ENCODE results near the gene STPG2. TPM values are rescaled to one million over a fixed set of nuclear protein-coding genes. Genes with fewer than 3 reads are reported as not detected.

Gene STPG2
- total and polyA plus RNA-seq, 4 donors: 0.10 to 0.65 (median 0.33) TPM; not detected in 1

DNA sequence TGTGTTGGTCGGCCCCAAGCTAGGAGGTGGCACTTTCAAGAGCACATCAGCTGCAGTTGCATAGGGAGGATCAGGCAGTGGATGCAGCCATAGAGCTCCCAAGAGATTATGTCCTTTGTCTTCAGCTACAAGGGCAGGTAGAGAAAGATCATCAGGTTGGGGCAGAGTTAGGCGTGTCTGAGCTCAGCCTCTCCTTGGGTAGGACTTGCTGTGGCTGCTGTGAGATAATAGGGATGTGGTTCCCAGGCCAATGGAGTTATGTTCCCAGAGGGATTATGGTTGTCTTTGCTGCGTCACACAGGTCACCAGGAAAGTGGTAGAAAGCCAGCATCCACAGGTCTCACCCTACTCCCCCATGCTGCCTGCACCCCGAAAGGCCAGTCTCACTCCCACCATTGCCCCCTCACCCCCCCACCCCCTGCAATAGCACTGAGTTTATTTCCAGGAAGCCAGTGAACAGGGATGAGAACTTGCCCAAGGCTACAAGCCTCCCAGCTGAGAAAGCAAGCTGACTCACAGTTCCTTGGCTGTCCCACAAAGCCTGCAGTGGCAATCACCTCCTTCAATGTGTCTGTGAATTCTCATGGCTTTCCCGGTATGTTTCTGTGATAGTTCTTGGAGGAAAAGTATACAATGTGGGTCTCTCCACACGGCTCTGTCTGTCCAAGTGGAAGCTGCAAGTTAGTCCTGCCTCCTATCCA is 148.4 kb downstream of the STPG2 start:
- DNase-seq (no peak), ATAC-seq (ENCODE audit: low FRiP score) (no peak)
- Histone ChIP-seq H3K27me3 (ENCODE audit: control insufficient read depth in 1 of 2, insufficient read depth in 2 of 2, low read length in 1 of 2) (no peaks in the 10 kb centered on the region), H3K4me3 (ENCODE audit: low read length in 2 of 2) (no peak overlapping the region), H3K4me1 (ENCODE audit: control insufficient read depth in 1 of 2, insufficient read depth in 2 of 2, low read length in 2 of 2) (no peaks in the 10 kb centered on the region), H3K9me3 (ENCODE audit: control insufficient read depth, low read length) (peaks cover 5% of the 10 kb centered on the region), H3K36me3 (ENCODE audit: control insufficient read depth in 1 of 2, insufficient read depth in 2 of 2, low read length in 1 of 2) (no peaks in the 10 kb centered on the region), H3K27ac (ENCODE audit: low read depth in 1 of 2, low read length in 2 of 2) (no peak overlapping the region)
- intact Hi-C loops (cut with DNase I): no loop called here
- 82 to 85% methylated on average over 6 of the region's 6 CpGs for WGBS, 2 donors

DNA sequence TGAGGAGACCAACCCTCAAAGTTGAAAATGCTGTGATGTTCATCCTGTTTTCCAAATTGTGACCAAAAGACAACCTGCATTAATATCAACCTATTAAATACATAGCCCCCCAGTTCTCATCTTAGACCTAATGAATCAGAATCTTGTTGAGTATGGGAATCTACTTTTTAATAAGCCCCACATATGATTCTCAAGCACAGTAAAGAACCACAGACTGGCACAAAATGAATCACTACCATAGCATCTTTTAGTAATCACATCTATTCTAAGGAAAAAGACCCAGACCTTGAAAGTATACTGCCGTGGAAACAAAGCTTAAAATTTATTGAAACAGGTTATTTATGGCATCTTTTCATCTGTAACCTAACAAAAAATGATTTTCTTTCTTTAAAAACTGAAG is 152.9 kb downstream of the STPG2 start:
- DNase-seq (no peak), ATAC-seq (ENCODE audit: low FRiP score) (no peak)
- no peak overlapping the region for H3K4me3 ChIP-seq (ENCODE audit: low read length in 2 of 2)
- H3K27ac ChIP-seq (ENCODE audit: low read depth in 1 of 2, low read length in 2 of 2): no peak overlapping the region
- 38 to 51% methylated on average over 1 of the region's 1 CpG for WGBS, 2 donors
- H3K36me3 ChIP-seq (ENCODE audit: control insufficient read depth in 1 of 2, insufficient read depth in 2 of 2, low read length in 1 of 2): no peaks in the 10 kb centered on the region
- H3K4me1 ChIP-seq (ENCODE audit: control insufficient read depth in 1 of 2, insufficient read depth in 2 of 2, low read length in 2 of 2): no peaks in the 10 kb centered on the region
- intact Hi-C loops (cut with DNase I): no loop called here
- peaks cover 2% of the 10 kb centered on the region for H3K9me3 ChIP-seq (ENCODE audit: control insufficient read depth, low read length)
- no peaks in the 10 kb centered on the region for H3K27me3 ChIP-seq (ENCODE audit: control insufficient read depth in 1 of 2, insufficient read depth in 2 of 2, low read length in 1 of 2)

DNA sequence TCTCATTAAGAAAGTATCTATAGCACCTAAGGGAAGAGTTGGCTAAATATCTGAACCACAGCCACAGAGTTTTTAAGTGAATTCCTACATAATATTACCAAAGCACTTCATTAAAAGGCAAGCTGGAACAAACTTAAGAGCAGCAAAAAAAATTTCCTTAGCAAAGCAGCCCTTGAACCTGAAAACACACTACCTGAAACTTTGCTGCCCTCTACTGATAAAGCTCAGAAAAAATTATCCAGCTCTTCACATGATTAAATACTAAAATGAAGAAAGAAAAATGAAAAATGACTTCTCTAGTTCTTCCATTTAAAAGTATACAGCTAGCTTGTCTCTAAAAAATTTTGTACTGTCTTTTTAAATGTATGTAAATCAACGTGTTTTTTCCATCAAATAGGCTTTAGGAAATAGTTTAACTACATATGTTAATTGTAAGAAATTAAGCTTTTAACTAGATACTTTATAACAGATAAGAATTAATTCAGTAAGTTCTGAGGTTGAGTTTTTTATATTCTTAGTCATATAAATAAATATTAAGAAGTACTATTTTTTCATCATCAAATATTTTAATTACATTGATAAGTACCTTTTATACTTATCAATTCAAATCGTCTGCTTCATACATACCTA is 156.1 kb downstream of the STPG2 start:
- no peaks in the 10 kb centered on the region for H3K27me3 ChIP-seq (ENCODE audit: control insufficient read depth in 1 of 2, insufficient read depth in 2 of 2, low read length in 1 of 2)

DNA sequence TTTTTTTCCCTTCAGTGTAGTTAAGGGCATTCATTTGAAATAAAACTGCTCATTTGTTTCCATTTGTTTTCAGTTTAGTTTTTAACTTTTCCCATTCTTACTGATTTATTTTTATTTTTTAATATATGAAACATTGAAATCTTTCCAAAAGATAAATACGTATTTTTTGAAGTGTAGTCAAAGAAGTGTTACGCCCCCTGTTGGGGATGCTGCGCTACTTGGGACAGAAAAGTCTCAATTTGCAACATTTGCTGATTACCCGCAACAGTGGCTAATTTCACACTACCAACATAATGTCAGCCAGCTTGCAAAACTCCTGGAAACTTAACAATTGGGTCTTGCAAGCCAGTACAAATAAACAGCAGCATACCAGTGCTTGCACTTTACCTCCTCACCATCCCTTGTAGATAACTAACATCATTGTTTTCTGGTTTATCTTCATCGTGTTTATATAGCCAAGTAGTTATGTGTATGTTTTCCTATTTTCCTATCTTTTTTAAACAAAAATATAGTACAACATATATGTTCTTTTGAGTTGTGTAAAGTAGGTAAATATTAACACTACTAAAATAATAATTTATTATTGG is 158.6 kb downstream of the STPG2 start:
- DNase-seq (no peak), ATAC-seq (ENCODE audit: low FRiP score) (no peak)
- Histone ChIP-seq H3K4me3 (ENCODE audit: low read length in 2 of 2) (no peak overlapping the region), H3K9me3 (ENCODE audit: control insufficient read depth, low read length) (no peaks in the 10 kb centered on the region), H3K36me3 (ENCODE audit: control insufficient read depth in 1 of 2, insufficient read depth in 2 of 2, low read length in 1 of 2) (no peaks in the 10 kb centered on the region), H3K27ac (ENCODE audit: low read depth in 1 of 2, low read length in 2 of 2) (no peak overlapping the region), H3K4me1 (ENCODE audit: control insufficient read depth in 1 of 2, insufficient read depth in 2 of 2, low read length in 2 of 2) (no peaks in the 10 kb centered on the region), H3K27me3 (ENCODE audit: control insufficient read depth in 1 of 2, insufficient read depth in 2 of 2, low read length in 1 of 2) (no peaks in the 10 kb centered on the region)
- intact Hi-C loops (cut with DNase I): no loop called here
- WGBS, 2 donors: 65 to 67% methylated on average over 5 of the region's 5 CpGs

More for the DNA sequence above, 156.1 kb downstream of the STPG2 start:
- Histone ChIP-seq H3K36me3 (ENCODE audit: control insufficient read depth in 1 of 2, insufficient read depth in 2 of 2, low read length in 1 of 2) (no peaks in the 10 kb centered on the region), H3K9me3 (ENCODE audit: control insufficient read depth, low read length) (no peaks in the 10 kb centered on the region), H3K4me1 (ENCODE audit: control insufficient read depth in 1 of 2, insufficient read depth in 2 of 2, low read length in 2 of 2) (no peaks in the 10 kb centered on the region), H3K4me3 (ENCODE audit: low read length in 2 of 2) (no peak overlapping the region), H3K27ac (ENCODE audit: low read depth in 1 of 2, low read length in 2 of 2) (no peak overlapping the region)
- ATAC-seq (ENCODE audit: low FRiP score): no peak
- intact Hi-C loops (cut with DNase I): no loop called here
- no peak for DNase-seq
- 30 to 36% methylated on average over 2 of the region's 2 CpGs for WGBS, 2 donors

DNA sequence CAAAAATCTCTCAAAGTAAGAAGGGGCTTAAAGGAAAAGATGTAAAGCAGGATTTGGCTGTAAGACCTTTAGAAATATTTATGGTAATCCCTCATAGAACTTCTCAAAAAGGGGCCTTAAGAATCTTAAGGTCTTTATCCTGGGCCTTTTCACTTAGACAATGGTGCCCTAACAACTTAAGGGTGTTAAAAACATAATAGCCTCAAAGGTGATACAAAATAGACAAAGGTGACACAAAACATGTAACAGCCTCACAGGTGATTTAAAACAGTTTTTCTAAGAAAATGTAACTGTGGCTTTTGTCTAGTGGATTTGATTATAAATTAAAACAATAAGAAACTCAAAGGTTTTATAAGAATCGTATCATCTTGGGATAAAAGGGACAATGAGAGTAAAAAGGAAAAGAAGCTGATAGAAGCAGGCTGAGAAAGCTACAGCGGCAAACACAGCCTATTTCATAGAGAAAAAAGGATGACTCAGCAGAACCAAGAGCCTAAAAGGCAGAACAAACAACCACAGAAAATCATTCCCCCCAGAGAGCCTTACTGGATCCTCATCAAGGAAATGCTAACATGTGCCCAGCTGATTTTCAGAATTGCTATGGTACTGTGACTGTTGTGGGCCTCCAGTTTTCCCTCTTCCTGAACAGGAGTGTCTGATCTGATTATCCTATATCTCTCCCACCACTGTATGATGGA is 164.3 kb downstream of the STPG2 start:
- intact Hi-C loops (cut with DNase I): no loop called here
- no peak for ATAC-seq (ENCODE audit: low FRiP score)
- no peak overlapping the region for H3K27ac ChIP-seq (ENCODE audit: low read depth in 1 of 2, low read length in 2 of 2)
- 90 to 91% methylated on average over 2 of the region's 2 CpGs for WGBS, 2 donors
- H3K36me3 ChIP-seq (ENCODE audit: control insufficient read depth in 1 of 2, insufficient read depth in 2 of 2, low read length in 1 of 2): no peaks in the 10 kb centered on the region
- H3K27me3 ChIP-seq (ENCODE audit: control insufficient read depth in 1 of 2, insufficient read depth in 2 of 2, low read length in 1 of 2): no peaks in the 10 kb centered on the region
- DNase-seq: no peak
- H3K9me3 ChIP-seq (ENCODE audit: control insufficient read depth, low read length): no peaks in the 10 kb centered on the region
- no peaks in the 10 kb centered on the region for H3K4me1 ChIP-seq (ENCODE audit: control insufficient read depth in 1 of 2, insufficient read depth in 2 of 2, low read length in 2 of 2)
- H3K4me3 ChIP-seq (ENCODE audit: low read length in 2 of 2): no peak overlapping the region

DNA sequence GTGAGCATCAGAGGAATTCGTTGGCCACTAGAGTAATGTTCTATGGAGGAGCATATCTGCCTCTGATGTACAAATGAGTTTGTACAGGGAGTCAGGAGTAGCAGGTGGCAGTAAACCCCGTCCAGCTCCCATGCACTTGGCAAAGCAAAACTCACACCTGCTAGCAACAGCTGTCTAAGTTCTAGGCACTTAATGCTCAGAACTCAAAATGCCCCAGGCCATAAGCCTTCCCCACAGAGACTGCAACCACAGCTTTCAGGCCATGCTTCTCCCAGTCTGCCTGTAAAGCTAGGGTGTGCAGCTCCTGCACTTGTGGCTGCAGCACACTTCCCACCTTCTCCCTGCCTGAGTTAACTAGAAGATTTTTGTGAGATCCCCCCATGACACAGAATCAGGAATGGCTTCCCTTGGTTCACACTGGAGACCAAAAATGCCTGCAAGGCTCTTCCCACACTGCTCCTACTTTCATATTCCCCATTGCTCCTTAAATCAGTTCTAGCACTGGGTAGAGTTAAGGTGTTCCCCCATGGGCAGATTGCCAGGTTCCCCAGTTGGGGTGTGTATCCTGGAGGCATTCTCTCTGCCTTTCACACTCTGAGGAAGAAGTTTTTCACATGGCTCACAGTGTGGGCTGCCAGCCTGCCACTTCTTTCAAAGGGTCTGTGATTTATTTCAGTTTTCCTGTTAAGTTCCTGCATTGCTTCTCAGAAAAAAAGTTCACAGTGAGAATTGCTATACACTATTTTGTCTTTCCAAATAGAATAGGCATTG is 189.9 kb downstream of the STPG2 start:
- no peak overlapping the region for H3K4me3 ChIP-seq (ENCODE audit: low read length in 2 of 2)
- no peaks in the 10 kb centered on the region for H3K4me1 ChIP-seq (ENCODE audit: control insufficient read depth in 1 of 2, insufficient read depth in 2 of 2, low read length in 2 of 2)
- no peaks in the 10 kb centered on the region for H3K27me3 ChIP-seq (ENCODE audit: control insufficient read depth in 1 of 2, insufficient read depth in 2 of 2, low read length in 1 of 2)
- peaks cover 3% of the 10 kb centered on the region for H3K9me3 ChIP-seq (ENCODE audit: control insufficient read depth, low read length)
- ATAC-seq (ENCODE audit: low FRiP score): no peak
- H3K27ac ChIP-seq (ENCODE audit: low read depth in 1 of 2, low read length in 2 of 2): no peak overlapping the region
- DNase-seq: no peak
- intact Hi-C loops (cut with DNase I): no loop called here
- WGBS, 2 donors: 62 to 68% methylated on average over 2 of the region's 2 CpGs
- H3K36me3 ChIP-seq (ENCODE audit: control insufficient read depth in 1 of 2, insufficient read depth in 2 of 2, low read length in 1 of 2): no peaks in the 10 kb centered on the region

DNA sequence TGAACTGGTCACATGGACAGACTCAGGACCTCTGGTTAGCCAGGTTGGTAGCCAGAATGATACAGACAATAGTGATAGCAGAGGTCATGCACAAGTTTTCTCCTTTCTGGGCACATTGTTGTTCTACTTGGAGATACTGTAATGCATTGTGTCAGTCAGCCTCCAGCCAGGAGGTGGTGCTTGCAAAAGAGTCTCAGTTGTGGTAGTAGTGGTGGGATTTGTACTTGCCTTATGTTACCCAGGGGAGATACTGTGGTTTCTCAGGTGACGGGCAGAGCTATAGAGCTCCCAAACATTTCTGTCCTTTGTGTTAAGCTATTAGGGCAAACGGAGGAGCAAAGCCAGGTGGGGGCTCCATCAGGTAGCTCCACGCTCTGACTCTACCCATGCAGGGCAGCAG is 190.5 kb downstream of the STPG2 start:
- Histone ChIP-seq H3K27me3 (ENCODE audit: control insufficient read depth in 1 of 2, insufficient read depth in 2 of 2, low read length in 1 of 2) (no peaks in the 10 kb centered on the region), H3K9me3 (ENCODE audit: control insufficient read depth, low read length) (peaks cover 3% of the 10 kb centered on the region), H3K4me3 (ENCODE audit: low read length in 2 of 2) (no peak overlapping the region), H3K27ac (ENCODE audit: low read depth in 1 of 2, low read length in 2 of 2) (no peak overlapping the region), H3K4me1 (ENCODE audit: control insufficient read depth in 1 of 2, insufficient read depth in 2 of 2, low read length in 2 of 2) (no peaks in the 10 kb centered on the region), H3K36me3 (ENCODE audit: control insufficient read depth in 1 of 2, insufficient read depth in 2 of 2, low read length in 1 of 2) (no peaks in the 10 kb centered on the region)
- ATAC-seq (ENCODE audit: low FRiP score) (no peak), DNase-seq (no peak)
- intact Hi-C loops (cut with DNase I): no loop called here
- WGBS, 2 donors: 72% methylated on average over 3 of the region's 3 CpGs

DNA sequence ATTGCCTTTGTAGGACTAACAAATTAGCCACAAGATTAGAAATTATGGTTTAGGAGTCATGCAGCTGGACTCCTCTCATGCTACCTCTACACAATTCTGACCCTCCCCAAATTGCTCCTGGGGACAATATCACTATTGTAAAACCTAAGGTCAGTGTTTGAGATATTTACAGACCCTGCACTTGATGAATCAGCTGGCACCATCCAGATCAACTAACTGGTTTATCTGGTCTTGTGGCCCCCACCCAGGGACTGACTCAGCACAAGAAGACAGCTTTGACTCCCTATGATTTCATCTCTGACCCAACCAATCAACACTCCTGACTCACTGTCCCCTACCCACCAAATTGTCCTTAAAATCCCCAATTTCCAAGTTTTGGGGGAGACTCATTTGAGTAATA is 192.4 kb downstream of the STPG2 start:
- H3K36me3 ChIP-seq (ENCODE audit: control insufficient read depth in 1 of 2, insufficient read depth in 2 of 2, low read length in 1 of 2): no peaks in the 10 kb centered on the region
- H3K9me3 ChIP-seq (ENCODE audit: control insufficient read depth, low read length): peaks cover 3% of the 10 kb centered on the region
- intact Hi-C loops (cut with DNase I): no loop called here
- DNase-seq (no peak), ATAC-seq (ENCODE audit: low FRiP score) (no peak)
- no peak overlapping the region for H3K4me3 ChIP-seq (ENCODE audit: low read length in 2 of 2)
- no peak overlapping the region for H3K27ac ChIP-seq (ENCODE audit: low read depth in 1 of 2, low read length in 2 of 2)
- no peaks in the 10 kb centered on the region for H3K27me3 ChIP-seq (ENCODE audit: control insufficient read depth in 1 of 2, insufficient read depth in 2 of 2, low read length in 1 of 2)
- H3K4me1 ChIP-seq (ENCODE audit: control insufficient read depth in 1 of 2, insufficient read depth in 2 of 2, low read length in 2 of 2): no peaks in the 10 kb centered on the region
